Stomach (tissue), 9 donors: ENCODE results near the gene ANP32B. TPM values are rescaled to one million over a fixed set of nuclear protein-coding genes. Genes with fewer than 3 reads are reported as not detected.

ENCODE experiments used
- DNase-seq, 2 donors: peaks; one replicate each; pipeline versions ENCODE4 v3.0.0 to v3.0.0-alpha.2; 2013 to 2019
- H3K27ac ChIP-seq, 5 donors: fragments of 200-600 bp in 4 of 5; sonication (generic) in 4 of 5; one replicate each; pipeline ENCODE4 v1.5.1; 2013 to 2019; ENCODE audit warnings: mild to moderate bottlenecking in 1 of 5, moderate library complexity in 1 of 5
- H3K27me3 ChIP-seq, 3 donors: fragments of 200-600 bp; sonication (generic); one replicate each; pipeline ENCODE4 v1.5.1; 2017 to 2019; ENCODE audit warnings: mixed run types in 1 of 3
- H3K36me3 ChIP-seq, 4 donors: fragments of 200-600 bp; sonication (generic); 1 replicate in 3 of 4; 2 replicates in 1 of 4; pipeline ENCODE4 v1.5.1; 2016 to 2019
- H3K4me1 ChIP-seq, 4 donors: fragments of 200-600 bp; sonication (generic); one replicate each; pipeline ENCODE4 v1.5.1; 2016 to 2019
- H3K4me3 ChIP-seq, 4 donors: fragments of 200-600 bp; sonication (generic) in 3 of 4; one replicate each; pipeline ENCODE4 v1.5.1; 2016 to 2019; ENCODE audit warnings: mild to moderate bottlenecking in 1 of 4
- H3K9me3 ChIP-seq, 4 donors: fragments of 200-600 bp; sonication (generic); one replicate each; pipeline ENCODE4 v1.5.1; 2016 to 2019
- CTCF ChIP-seq, 7 experiments: fragments of 450-650 bp in 4 of 7; fragments of 200-600 bp in 3 of 7; sonication (generic) in 3 of 7; IDR thresholded peaks; one replicate each; pipeline ENCODE4 v1.5.1; 2016 to 2019; ENCODE audit warnings: antibody characterized with exemption in 7 of 7, control low read depth in 2 of 7, mild to moderate bottlenecking in 1 of 7
- EP300 ChIP-seq: sonication (generic); formaldehyde crosslinking; IDR thresholded peaks from one replicate; pipeline ENCODE4 v1.6.1; 2017; ENCODE audit warnings: antibody characterized with exemption
- POLR2A ChIP-seq, 4 donors: fragments of 450-650 bp; IDR thresholded peaks; one replicate each; pipeline ENCODE4 v1.6.1; 2016; ENCODE audit warnings: antibody characterized with exemption in 4 of 4, control low read depth in 2 of 4, mild to moderate bottlenecking in 1 of 4, moderate library complexity in 1 of 4
- POLR2AphosphoS5 ChIP-seq, 3 donors: sonication (generic); formaldehyde crosslinking; IDR thresholded peaks; one replicate each; pipeline ENCODE4 v1.6.1; 2016; ENCODE audit warnings: antibody characterized with exemption in 3 of 3
- WGBS, 5 donors: extraction: QIAGEN DNeasy Blood & Tissue Kit in 3 of 5; methylation state at CpG; one replicate each; pipeline versions ENCODE4 v1.1.5 to v1.1.7; 2013 to 2018; 5-methylcytosine and 5-hydroxymethylcytosine counted together
- intact Hi-C: fragments of 100-400 bp; cut with DNase I; formaldehyde crosslinking; loops from one replicate; pipeline ENCODE4 v1.15.1; 2023; ENCODE audit warnings: low total_unique reads
- polyA plus RNA-seq, 3 donors: library from polyadenylated mRNA; stranded (reverse); fragments of 200-250 nt; gene quantifications; one replicate each; pipeline ENCODE4 v1.2.3, GENCODE V29; 2013
- total RNA-seq, 5 donors: library from RNA; depleted of rRNA; stranded (reverse); fragments of >200 nt; gene quantifications; one replicate each; pipeline versions ENCODE4 v1.1.0 to v1.2.3, GENCODE V29; 2014 to 2016
- donor health status: healthy with polysubstance abuse.
- donor health status: Bipolar disorder and iron deficiency.
- donor health status: healthy.

ANP32B gene
- total and polyA plus RNA-seq, 8 donors = 8.2 to 267 (median 100) TPM

GRCh38 chr9:98022447-98022846, 39.3 kb downstream of the ANP32B start:
- H3K27ac ChIP-seq = no peak overlapping the region
- H3K27me3 ChIP-seq = no peaks in the 10 kb centered on the region
- no peak overlapping the region for H3K4me3 ChIP-seq
- peak in 1 of 2 donors; percentile 16 for DNase-seq
- WGBS, 5 donors = 79 to 86% (median 83%) methylated on average over 8 of the region's 8 CpGs
- H3K4me1 ChIP-seq = no peaks in the 10 kb centered on the region
- H3K9me3 ChIP-seq = no peaks in the 10 kb centered on the region
- peaks cover 23 to 48% (median 47%) of the 10 kb centered on the region in 4 donors for H3K36me3 ChIP-seq
- TF ChIP-seq EP300 = no peak
- no peak for TF ChIP-seq POLR2A (IDR thresholded peaks at IDR 0.05)
- no peak for TF ChIP-seq CTCF (IDR thresholded peaks at IDR 0.05)
- no peak for TF ChIP-seq POLR2AphosphoS5 (IDR thresholded peaks at IDR 0.05)
- intact Hi-C loops = no loop called here

- Histone ChIP-seq H3K27me3 (no peaks in the 10 kb centered on the region), H3K4me3 (no peak overlapping the region), H3K4me1 (no peaks in the 10 kb centered on the region), H3K9me3 (no peaks in the 10 kb centered on the region), H3K36me3 (peaks cover under 1 to 25% (median 25%) of the 10 kb centered on the region in 4 donors), H3K27ac (no peak overlapping the region)
- no peak for TF ChIP-seq POLR2A (IDR thresholded peaks at IDR 0.05)
- TF ChIP-seq POLR2AphosphoS5 (IDR thresholded peaks at IDR 0.05) = no peak
- TF ChIP-seq CTCF (IDR thresholded peaks at IDR 0.05) = no peak
- TF ChIP-seq EP300 = no peak
- intact Hi-C loops = no loop called here
- DNase-seq = no peak
- 91 to 96% (median 94%) methylated on average over 1 of the region's 1 CpG for WGBS, 5 donors
These were observed 41.6 kb downstream of the ANP32B start for GRCh38 chr9:98024702-98025101.

GRCh38 chr9:98031169-98031568, 48.0 kb downstream of the ANP32B start:
- no peak for DNase-seq
- peaks cover 0 to 2% (median 0%) of the 10 kb centered on the region in 3 donors for H3K27me3 ChIP-seq
- H3K36me3 ChIP-seq = no peaks in the 10 kb centered on the region
- peaks cover 0 to 9% (median 3%) of the 10 kb centered on the region in 4 donors for H3K4me1 ChIP-seq
- H3K27ac ChIP-seq = no peak overlapping the region
- no peaks in the 10 kb centered on the region for H3K9me3 ChIP-seq
- intact Hi-C loops = loop anchor here (10.0 kb wide), 1 partner anchor 56 kb away; no protein-coding TSS in a partner anchor
- TF ChIP-seq POLR2AphosphoS5 (IDR thresholded peaks at IDR 0.05) (no peak), POLR2A (IDR thresholded peaks at IDR 0.05) (no peak), CTCF (IDR thresholded peaks at IDR 0.05) (no peak), EP300 (no peak)
- H3K4me3 ChIP-seq = no peak overlapping the region

- no peak overlapping the region for H3K4me3 ChIP-seq
- WGBS, 5 donors = 85 to 100% (median 88%) methylated on average over 1 of the region's 1 CpG
- TF ChIP-seq POLR2A (IDR thresholded peaks at IDR 0.05) (no peak), POLR2AphosphoS5 (IDR thresholded peaks at IDR 0.05) (no peak), CTCF (IDR thresholded peaks at IDR 0.05) (no peak), EP300 (no peak)
- DNase-seq = no peak
- intact Hi-C loops = loop anchor here (10.0 kb wide), 1 partner anchor 57 kb away; no protein-coding TSS in a partner anchor
- no peaks in the 10 kb centered on the region for H3K9me3 ChIP-seq
- H3K27me3 ChIP-seq = peaks cover 0 to 2% (median 0%) of the 10 kb centered on the region in 3 donors
- peaks cover 0 to 9% (median 3%) of the 10 kb centered on the region in 4 donors for H3K4me1 ChIP-seq
- H3K36me3 ChIP-seq = no peaks in the 10 kb centered on the region
- H3K27ac ChIP-seq = no peak overlapping the region
These were observed 48.8 kb downstream of the ANP32B start for GRCh38 chr9:98031935-98032334.
